DOHH2 (cell line): Measurements from ENCODE around the gene NET1.

Experiments
- H3F3A ChIP-seq: fragments of 200-600 bp; sonication (generic), shearing (Covaris generic); 2 replicates; pipeline ENCODE4 v1.6.0; 2016; ENCODE audit warnings: antibody characterized with exemption, mild to moderate bottlenecking; ENCODE audit not compliant: control insufficient read depth, insufficient read depth
- H3K27ac ChIP-seq: fragments of 200-600 bp; sonication (generic); 2 replicates; pipeline ENCODE4 v1.5.1; 2014; ENCODE audit warnings: low read depth, mild to moderate bottlenecking, low read length, moderate library complexity
- H3K27me3 ChIP-seq: fragments of 200-600 bp; sonication (generic); 2 replicates; pipeline ENCODE4 v1.6.1; 2014; ENCODE audit warnings: mild to moderate bottlenecking, low read length, mixed read lengths; ENCODE audit not compliant: control insufficient read depth
- H3K36me3 ChIP-seq: fragments of 200-600 bp; sonication (generic); 2 replicates; pipeline ENCODE4 v1.6.1; 2014; ENCODE audit warnings: mild to moderate bottlenecking, low read length, moderate library complexity, mixed read lengths; ENCODE audit not compliant: control insufficient read depth
- H3K4me1 ChIP-seq: fragments of 200-600 bp; sonication (generic); 2 replicates; pipeline ENCODE4 v1.6.1; 2014; ENCODE audit warnings: mild to moderate bottlenecking, low read length, mixed read lengths; ENCODE audit not compliant: control insufficient read depth
- H3K4me2 ChIP-seq: fragments of 200-600 bp; sonication (generic); 2 replicates; pipeline ENCODE4 v1.6.0; 2014; ENCODE audit warnings: mild to moderate bottlenecking, low read length, moderate library complexity
- H3K4me3 ChIP-seq: fragments of 200-600 bp; sonication (generic); 2 replicates; pipeline ENCODE4 v1.5.1; 2014; ENCODE audit warnings: mild to moderate bottlenecking, low read length, mixed read lengths
- H3K79me2 ChIP-seq: fragments of 200-600 bp; sonication (generic); 2 replicates; pipeline ENCODE4 v1.6.1; 2014; ENCODE audit warnings: mild to moderate bottlenecking, low read length, mixed read lengths; ENCODE audit not compliant: control insufficient read depth
- H3K9me2 ChIP-seq: fragments of 200-600 bp; sonication (generic); replicated peaks from 2 replicates; pipeline ENCODE4 v1.6.1; 2014; ENCODE audit warnings: mild to moderate bottlenecking, low read length, mixed read lengths; ENCODE audit not compliant: control insufficient read depth
- H3K9me3 ChIP-seq: fragments of 200-600 bp; sonication (generic); 2 replicates; pipeline ENCODE4 v1.6.1; 2014; ENCODE audit warnings: antibody characterized with exemption, low read length, mixed read lengths; ENCODE audit not compliant: control insufficient read depth, insufficient read depth
- H4K20me1 ChIP-seq: fragments of 200-600 bp; sonication (generic); 2 replicates; pipeline ENCODE4 v1.6.0; 2014; ENCODE audit warnings: low read depth, mild to moderate bottlenecking, antibody characterized with exemption, low read length, moderate library complexity; ENCODE audit not compliant: control insufficient read depth, insufficient read depth
- EZH2phosphoT487 ChIP-seq: fragments of 200-600 bp; sonication (generic); IDR thresholded peaks from 2 replicates; pipeline ENCODE4 v1.6.1; 2017; ENCODE audit warnings: borderline replicate concordance, mild to moderate bottlenecking, antibody characterized with exemption, low read length, moderate library complexity, mixed read lengths
- TF ChIP-seq, protein P1 (sequence below): fragments of 200-600 bp; sonication (generic); IDR thresholded peaks from one replicate; pipeline ENCODE4 v1.5.1; 2014; ENCODE audit warnings: antibody characterized with exemption, mild to moderate bottlenecking, low read depth, low read length; ENCODE audit not compliant: poor library complexity, severe bottlenecking

NET1 gene

DNA sequence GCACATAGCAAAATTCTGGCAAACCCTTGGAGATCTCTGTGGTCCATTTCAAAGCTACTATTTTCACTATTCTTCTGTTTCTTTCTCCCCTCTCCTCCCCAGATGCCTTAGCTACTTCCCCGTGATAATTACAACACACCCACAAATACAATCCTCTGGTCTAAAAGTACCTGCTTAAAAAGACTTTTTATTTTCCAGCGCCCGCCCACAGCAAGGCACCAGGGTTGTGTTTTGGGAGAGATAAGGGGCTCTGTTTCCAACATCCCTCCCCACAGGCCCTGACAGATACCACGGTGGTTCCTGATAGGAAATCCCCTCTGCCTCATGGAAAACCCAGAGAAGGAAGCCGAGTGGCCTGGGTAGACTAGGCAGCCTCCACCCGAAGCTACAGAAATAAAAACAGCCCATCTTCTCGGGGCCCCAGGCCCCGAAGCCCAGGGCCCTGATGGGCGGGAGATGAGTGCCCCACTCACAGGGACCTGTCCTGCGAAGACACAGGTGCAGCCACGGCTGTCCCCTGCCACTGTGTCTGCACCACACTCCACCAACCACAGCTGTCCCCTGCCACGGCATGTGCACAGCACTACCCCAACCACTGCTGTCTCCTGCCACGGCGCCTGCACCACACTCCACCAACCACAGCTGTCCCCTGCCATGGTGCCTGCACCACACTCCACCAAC is 67.3 kb downstream of the NET1 start:
- Histone ChIP-seq H4K20me1 (no peaks in the 10 kb centered on the region), H3K27ac (no peak overlapping the region), H3K9me3 (no peaks in the 10 kb centered on the region), H3K4me2 (no peak overlapping the region), H3K9me2 (no peaks in the 10 kb centered on the region), H3K79me2 (no peaks in the 10 kb centered on the region), H3K36me3 (no peaks in the 10 kb centered on the region), H3K4me1 (peaks cover 6% of the 10 kb centered on the region), H3K4me3 (no peak overlapping the region), H3K27me3 (no peaks in the 10 kb centered on the region), H3F3A (no peaks in the 10 kb centered on the region)
- TF ChIP-seq EZH2phosphoT487, result no peak
- TF ChIP-seq, protein P1, sequence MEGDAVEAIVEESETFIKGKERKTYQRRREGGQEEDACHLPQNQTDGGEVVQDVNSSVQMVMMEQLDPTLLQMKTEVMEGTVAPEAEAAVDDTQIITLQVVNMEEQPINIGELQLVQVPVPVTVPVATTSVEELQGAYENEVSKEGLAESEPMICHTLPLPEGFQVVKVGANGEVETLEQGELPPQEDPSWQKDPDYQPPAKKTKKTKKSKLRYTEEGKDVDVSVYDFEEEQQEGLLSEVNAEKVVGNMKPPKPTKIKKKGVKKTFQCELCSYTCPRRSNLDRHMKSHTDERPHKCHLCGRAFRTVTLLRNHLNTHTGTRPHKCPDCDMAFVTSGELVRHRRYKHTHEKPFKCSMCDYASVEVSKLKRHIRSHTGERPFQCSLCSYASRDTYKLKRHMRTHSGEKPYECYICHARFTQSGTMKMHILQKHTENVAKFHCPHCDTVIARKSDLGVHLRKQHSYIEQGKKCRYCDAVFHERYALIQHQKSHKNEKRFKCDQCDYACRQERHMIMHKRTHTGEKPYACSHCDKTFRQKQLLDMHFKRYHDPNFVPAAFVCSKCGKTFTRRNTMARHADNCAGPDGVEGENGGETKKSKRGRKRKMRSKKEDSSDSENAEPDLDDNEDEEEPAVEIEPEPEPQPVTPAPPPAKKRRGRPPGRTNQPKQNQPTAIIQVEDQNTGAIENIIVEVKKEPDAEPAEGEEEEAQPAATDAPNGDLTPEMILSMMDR, result no peak

DNA sequence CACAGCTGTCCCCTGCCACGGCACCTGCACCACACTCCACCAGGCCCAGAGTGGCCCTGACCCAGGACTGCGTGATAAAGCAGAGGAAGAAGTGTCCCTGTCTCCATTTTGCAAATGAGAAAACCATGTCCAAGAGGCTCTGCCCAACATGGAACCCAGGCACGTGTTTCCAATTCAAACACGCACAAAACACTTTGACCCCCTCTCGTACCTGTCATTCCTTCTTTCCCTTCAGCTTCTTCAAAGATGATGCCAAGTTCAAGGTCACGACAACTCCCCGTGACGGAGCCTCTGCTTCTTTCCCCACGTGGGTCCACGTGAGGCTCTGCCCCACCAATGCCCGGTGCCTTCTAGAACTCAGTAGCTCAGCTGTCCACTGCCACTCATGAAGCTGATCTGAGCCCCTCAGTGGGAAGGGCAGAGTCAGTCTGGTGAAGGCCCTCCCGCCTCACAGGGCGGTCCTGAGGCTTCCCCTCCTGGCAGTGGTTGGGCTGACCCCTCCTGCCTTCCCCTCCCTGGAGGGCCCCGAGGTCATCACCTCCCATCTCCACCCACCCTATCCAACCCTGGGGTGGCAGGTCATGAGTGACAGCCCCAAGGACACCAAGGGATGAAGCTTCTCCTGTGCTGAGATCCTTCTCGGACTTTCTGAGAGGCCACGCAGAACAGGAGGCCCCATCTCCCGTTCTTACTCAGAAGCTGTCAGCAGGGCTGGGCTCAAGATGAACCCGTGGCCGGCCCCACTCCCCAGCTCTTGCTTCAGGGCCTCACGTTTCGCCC is 68.0 kb downstream of the NET1 start:
- Histone ChIP-seq H3K9me2 (no peaks in the 10 kb centered on the region), H3K27ac (no peak overlapping the region), H3K27me3 (no peaks in the 10 kb centered on the region), H3K4me2 (no peak overlapping the region), H3K36me3 (no peaks in the 10 kb centered on the region), H3K79me2 (no peaks in the 10 kb centered on the region), H3K9me3 (no peaks in the 10 kb centered on the region), H3K4me1 (peaks cover 6% of the 10 kb centered on the region), H4K20me1 (no peaks in the 10 kb centered on the region), H3F3A (no peaks in the 10 kb centered on the region), H3K4me3 (no peak overlapping the region)
- no peak for TF ChIP-seq EZH2phosphoT487

DNA sequence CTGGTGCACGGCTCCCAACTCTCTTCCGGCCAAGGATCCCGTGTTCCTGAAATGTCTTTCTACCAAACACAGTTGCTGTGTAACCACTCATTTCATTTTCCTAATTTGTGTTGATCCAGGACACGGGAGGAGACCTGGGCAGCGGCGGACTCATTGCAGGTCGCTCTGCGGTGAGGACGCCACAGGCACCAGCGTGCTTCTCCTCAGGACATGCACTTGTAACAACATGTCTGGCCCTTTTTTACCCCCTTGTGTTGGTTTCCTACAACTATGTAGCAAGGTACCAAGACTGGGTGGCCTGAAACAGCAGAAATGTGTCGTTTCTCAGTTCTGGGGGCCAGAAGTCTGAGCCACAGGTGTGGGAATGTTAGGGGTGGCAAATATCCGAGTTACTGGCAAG is 68.8 kb downstream of the NET1 start:
- H3K27me3 ChIP-seq, result no peaks in the 10 kb centered on the region
- TF ChIP-seq EZH2phosphoT487, result no peak
- TF ChIP-seq, protein P1, result no peak
- no peak overlapping the region for H3K4me2 ChIP-seq
- H3K4me1 ChIP-seq, result peaks cover 6% of the 10 kb centered on the region
- no peaks in the 10 kb centered on the region for H3K79me2 ChIP-seq
- no peaks in the 10 kb centered on the region for H3F3A ChIP-seq
- no peak overlapping the region for H3K27ac ChIP-seq
- no peaks in the 10 kb centered on the region for H4K20me1 ChIP-seq
- no peaks in the 10 kb centered on the region for H3K9me2 ChIP-seq
- H3K36me3 ChIP-seq, result no peaks in the 10 kb centered on the region
- no peaks in the 10 kb centered on the region for H3K9me3 ChIP-seq
- no peak overlapping the region for H3K4me3 ChIP-seq

DNA sequence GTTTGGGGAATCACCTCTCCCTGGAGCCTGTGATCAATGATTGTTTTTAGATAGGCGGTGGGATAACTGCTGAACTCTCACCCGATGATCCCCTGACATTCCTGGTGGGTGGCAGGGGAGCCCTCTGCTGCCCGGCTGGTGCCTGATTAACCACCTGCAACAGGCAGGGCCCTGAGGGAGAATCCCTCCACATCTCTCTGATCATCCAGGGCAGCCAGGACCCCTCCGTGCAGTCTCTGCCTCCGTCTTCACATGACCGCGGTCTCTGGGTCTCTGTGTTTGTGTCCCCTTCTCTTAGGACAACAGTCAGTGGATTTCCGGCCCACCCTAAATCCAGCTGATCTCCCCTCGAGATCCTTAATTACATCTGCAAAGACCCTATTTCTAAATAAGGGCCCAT is 69.7 kb downstream of the NET1 start:
- no peaks in the 10 kb centered on the region for H3F3A ChIP-seq
- no peaks in the 10 kb centered on the region for H3K9me3 ChIP-seq
- no peaks in the 10 kb centered on the region for H3K9me2 ChIP-seq
- H3K4me2 ChIP-seq, result no peak overlapping the region
- no peak for TF ChIP-seq EZH2phosphoT487
- TF ChIP-seq, protein P1, result no peak
- H3K36me3 ChIP-seq, result no peaks in the 10 kb centered on the region
- no peak overlapping the region for H3K4me3 ChIP-seq
- H3K27ac ChIP-seq, result no peak overlapping the region
- no peaks in the 10 kb centered on the region for H3K79me2 ChIP-seq
- H3K27me3 ChIP-seq, result no peaks in the 10 kb centered on the region
- H3K4me1 ChIP-seq, result peaks cover 13% of the 10 kb centered on the region
- H4K20me1 ChIP-seq, result no peaks in the 10 kb centered on the region
